Lung microvascular endothelial cell (primary cell): ENCODE results near the gene TSPAN31. TPM values are rescaled to one million over a fixed set of nuclear protein-coding genes. Genes with fewer than 3 reads are reported as not detected.

Source experiments
- DNase-seq, 2 donors: peaks; one replicate each; pipeline versions ENCODE4 v3.0.0 to v3.0.0-alpha.2; 2010; ENCODE audit warnings: low read depth in 2 of 2
- total RNA-seq: library from RNA; depleted of rRNA; stranded (reverse); fragments of >200 nt; gene quantifications from 2 replicates; pipeline ENCODE4 v1.2.1, GENCODE V29; 2014

Gene TSPAN31
- total RNA-seq, 1 donor from 2014 or later: 62.5 TPM

DNA sequence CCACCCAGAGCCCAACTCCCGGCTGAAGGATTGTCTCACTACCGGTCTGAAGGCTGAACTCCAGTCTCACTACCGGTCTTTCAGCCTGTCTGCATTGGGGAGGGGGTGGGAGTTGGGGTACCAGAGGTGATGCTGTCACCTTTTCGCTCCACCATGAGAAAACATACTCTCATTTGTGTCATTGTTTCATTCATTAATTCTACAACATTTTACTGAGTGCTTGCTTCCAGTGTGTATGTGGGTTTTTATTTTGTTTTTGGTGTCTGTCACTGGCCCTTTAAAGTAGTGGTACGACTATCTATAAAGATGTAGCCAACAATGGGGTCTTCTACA, 7.8 kb downstream of the TSPAN31 start:
- no peak for DNase-seq

DNA sequence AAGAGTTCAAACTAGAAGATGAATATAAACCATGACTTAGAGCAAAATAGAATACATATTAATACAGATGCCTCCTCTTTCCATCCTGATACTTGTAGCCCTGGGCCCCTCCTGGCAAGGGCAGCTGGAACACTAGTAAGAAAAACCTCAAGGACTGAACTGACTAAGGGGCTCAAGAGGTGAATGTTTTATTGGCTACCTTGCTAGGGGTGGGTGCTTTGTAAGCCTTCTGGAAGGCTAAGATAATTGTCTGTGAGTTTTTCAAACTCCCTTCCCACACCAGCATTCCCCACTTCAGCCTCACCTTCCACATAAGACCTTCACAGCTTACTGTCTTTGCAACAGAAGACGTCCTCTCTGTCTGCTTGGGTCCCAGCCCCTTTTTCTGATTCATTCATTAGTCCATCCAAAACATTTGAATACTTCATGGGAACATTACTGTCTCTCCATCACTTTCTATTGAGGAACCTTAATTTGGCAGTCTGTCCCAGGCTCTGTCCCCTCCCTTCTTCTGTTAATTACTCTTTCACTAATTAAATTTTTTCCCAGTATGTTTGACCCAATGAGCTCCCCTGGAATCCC, 9.0 kb downstream of the TSPAN31 start:
- no peak for DNase-seq

DNA sequence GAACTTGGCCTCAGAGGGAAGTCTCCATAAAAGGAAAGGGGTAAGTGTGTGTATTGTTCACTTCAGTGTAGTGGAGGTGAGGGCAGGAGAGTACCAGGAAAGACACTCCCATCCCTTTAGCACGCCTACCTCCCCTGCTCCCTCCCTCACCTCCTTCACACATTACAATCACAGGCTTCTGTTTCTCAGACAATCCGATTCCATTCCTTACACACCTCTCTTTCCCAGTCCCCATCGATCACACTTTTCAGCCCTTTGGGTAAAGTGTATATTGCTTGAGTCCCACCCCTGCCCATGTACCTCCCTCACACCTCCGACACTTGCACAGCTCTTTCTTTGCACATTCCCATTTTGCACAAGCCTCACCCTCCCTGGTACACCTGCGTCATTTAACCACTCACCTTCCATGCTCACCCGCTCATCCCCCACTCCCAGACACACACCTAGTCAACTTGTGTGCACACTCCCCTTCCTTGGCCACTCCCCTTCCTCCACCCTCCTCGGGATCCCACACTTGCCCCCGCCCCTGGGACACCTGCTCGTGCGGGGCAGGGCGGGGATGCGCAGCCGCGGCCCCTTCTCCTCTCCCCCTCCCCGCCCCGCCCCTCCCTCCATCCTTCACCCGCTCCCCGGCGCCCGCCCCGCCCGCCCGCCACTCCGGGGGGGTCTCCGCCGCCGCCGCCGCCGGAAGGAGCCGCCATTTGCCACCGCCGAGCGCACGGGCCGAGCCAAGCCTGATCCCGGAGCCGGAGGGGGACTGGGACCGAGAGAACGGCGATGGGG, 9.8 kb downstream of the TSPAN31 start, which contains the start of gene MARCHF9:
TSS of gene MARCHF9 (plus strand) at position 693 of the 783 bp plus-strand sequence. CDS start 426 bp downstream, outside the sequence.
- DNase-seq: no peak

DNA sequence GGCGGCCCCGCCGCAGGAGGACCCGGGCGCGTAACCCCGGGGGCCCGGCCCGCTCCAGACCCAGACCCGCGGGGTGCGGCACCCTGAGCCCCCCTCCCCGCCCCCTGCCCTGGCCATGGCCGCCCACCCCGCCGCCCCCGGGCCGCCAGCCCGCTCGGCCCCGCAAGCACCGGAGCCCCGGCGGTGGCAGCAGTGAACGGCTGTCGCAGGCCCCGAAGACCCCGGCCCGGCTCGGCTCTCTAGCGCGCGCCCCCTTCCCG, 10.3 kb downstream of the TSPAN31 start:
- DNase-seq: no peak

DNA sequence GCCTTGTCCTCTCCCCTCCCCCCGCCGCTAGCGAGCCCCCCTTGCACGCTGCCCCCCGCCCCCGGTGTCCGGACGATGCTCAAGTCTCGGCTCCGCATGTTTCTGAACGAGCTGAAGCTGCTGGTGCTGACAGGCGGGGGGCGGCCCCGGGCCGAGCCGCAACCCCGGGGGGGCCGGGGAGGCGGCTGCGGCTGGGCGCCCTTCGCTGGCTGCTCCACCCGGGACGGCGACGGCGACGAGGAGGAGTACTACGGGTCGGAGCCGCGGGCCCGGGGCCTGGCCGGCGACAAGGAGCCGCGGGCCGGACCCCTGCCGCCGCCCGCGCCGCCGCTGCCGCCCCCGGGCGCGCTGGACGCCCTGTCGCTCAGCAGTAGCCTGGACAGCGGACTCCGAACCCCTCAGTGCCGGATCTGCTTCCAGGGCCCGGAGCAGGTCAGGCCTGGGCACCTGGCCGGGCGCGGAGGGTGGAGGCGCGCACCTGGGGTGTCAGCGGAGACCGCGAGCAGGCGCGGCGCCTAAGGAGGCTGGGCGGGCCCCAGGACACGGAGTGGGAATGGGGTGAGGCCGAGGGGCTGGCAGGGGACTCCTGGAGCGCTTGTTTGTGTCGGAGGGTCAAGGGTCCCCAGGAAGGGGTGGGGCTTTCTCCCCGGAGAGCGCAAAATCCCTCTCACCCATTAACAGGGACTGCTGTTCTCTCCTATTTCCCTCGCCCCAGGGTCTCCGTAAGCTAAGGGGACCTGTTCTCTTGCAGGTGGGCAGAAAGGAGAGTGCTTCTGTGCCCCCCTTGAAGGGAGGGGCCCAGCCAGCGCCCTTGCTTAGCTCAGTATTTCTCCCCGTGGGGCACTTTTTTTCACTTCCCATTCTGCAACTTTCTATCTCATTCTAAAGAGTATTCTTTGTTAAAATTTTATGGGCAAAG, 10.9 kb downstream of the TSPAN31 start:
- DNase-seq: no peak

DNA sequence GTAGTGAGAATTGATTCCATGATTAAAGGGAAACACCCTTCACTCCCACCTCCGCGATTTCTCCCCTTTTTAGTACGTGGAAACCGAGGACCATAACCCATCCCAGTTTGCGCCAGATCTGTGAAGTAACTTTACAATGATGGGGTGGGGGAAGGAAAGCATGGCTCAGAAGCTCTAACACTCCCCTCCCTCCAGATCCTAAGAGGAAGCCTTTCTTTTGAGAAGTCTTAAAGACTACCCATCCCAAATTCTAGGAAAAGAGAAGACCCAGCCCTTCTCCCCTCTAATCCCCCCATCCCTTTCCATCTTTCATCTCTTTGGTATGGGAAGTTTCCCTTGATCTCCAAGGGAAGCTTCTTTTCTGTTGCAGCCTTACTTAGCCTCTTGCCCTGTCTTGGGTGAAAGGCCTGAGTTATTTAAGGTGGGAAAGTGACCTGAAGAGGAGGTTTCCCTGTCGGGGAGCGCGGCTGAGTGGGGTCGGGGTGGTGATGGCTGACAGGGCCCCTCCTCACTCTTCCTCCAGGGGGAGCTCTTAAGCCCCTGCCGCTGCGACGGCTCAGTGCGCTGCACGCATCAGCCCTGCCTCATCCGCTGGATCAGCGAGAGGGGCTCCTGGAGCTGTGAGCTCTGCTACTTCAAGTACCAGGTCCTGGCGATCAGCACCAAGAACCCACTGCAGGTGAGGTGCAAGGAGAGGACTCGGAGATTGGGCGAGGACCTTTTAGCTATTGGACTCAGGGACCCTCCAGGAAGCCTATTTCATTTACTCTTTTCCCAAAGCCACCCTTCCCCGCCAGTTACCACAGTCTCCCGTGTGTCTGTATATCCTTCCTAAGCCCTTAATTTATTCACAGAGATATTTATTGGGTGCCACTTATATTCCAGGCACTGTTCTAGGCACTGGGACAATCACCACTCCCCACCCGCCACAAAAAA, 11.8 kb downstream of the TSPAN31 start:
- peak; percentile 30 to 64 for DNase-seq

DNA sequence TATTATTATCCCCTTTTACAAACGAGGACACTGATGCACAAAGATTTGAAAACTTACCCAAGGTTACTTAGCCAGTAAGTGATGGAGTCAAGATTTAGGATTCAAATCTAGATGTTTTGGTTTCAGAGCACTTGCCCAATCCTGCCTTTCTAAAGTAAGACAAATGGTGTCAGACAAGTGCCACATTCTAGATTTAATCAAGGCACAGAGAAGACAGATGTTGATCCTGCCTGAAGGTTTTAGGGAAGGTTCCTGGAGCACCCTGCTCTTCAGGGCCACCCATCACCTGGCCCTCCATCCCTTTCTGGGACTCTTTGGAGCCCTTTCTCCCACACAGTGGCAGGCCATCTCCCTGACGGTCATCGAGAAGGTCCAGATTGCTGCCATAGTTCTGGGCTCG, 12.9 kb downstream of the TSPAN31 start:
- no peak for DNase-seq

DNA sequence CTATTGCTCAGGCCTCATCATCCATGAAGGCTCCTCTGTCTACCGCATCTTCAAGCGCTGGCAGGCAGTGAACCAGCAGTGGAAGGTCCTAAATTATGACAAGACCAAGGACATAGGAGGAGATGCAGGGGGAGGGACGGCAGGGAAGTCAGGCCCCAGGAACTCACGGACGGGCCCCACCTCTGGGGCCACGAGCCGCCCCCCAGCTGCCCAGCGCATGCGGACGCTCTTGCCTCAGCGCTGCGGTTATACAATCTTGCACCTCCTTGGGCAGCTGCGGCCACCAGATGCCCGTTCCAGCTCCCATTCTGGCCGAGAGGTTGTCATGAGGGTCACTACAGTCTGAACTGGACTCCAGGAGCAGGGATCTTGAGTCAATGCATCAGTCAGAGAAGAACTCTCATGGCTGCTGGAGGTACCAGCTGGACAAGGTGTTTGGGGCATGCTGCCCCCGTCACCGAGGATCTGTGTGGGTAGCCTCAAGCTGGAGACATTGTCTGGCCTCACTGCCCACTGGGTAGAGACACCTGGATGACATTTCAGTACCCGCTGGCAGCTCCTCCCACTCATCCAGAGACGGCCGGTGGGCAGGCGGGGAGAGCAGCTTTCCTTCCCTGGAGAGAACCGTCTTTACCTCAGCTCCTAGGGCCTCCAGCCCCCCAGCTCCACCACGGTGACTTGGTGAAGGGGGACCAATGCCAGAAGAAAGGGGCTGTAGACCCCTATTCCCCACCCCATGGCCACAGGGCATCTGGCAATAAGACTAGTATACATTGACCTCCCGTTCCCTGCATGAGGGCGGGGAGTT, 13.9 kb downstream of the TSPAN31 start:
- no peak for DNase-seq

DNA sequence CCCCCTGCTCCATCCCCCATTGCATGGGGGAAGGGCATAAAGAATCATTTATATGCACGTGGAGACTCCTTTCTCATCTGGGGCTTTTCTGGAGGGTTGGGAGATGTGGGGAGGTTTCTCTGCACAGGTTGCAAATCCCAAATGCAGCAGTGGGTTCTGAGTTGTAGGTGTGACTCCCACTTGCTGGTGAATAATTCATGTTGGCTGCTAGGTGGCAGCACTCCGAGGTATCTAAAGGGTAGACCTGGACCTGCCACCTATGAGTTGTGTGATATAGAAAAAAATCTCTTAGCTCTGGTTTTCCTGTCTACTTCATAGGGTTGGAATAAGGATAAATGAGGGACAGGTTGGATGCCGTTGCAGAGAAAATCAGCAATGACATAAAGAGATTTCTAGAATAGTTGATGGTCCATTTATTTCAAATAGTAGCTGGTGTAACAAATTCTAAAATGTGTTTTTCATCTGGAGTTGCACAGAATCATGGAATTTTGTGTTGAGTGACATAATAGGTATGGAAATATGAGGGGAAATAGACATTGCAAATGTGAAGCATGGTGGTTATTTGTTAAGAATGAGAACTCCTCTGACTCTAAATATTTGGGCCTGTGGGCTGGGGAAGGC, 14.6 kb downstream of the TSPAN31 start:
- peak; percentile 44 to 58 for DNase-seq

DNA sequence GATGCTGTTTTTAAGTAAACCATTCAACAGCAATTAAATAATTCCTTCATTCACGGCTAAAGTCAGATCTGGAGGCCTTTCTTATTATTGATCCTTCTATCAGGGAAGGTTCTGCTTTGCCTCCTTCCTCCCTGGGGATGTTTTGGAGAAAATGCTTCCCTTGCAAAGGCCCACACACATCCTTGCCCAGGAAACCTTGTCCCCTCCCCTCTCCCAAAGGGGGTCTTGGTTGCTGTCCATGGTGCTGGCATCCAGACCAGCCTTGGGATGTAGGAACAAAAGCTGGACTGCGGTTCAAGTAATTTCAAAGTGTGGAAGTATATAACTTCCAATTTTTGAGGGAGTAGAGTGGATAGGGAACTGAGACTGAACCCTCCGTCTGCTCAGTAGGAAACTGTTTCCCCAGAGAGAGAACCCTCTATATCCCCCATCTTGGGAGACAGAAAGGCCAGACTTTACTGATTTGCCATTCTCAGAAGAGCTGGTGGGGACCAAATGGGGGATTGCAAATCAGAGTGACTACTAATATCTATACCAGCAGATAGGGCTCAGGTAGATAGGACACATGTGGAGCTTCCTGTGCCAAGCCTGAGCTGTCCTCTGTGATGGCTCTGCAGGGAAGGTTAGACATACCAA, 15.6 kb downstream of the TSPAN31 start:
- DNase-seq: no peak

DNA sequence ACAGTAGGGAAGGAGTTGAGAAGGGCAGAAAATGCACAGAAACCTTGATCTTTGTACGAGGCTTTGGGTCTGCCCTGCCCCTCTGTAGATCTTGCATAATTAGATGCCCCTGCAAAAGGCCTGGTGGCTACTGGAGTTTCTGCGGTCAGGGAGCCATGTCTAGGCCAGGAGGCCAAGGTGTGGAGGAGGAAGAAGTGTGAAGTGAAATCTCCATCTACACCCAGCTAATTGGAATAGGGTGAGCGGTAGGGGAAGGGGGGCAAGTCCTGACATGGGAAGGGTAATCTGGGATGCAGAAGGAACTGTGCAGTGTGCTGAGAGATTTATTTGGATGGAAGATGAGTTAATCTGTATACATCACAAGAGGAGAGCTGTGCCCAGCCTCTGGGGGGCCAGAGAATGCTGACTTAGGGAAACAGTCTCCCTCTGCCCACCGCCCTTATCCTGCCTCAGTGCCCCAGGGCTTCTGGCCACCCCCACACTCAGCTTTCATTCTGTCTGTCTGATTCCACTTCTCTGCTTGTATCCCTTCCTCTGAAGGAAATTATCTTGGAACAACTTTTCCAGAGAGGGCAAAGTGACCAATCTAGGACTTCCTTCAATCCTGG, 16.7 kb downstream of the TSPAN31 start:
- no peak for DNase-seq

DNA sequence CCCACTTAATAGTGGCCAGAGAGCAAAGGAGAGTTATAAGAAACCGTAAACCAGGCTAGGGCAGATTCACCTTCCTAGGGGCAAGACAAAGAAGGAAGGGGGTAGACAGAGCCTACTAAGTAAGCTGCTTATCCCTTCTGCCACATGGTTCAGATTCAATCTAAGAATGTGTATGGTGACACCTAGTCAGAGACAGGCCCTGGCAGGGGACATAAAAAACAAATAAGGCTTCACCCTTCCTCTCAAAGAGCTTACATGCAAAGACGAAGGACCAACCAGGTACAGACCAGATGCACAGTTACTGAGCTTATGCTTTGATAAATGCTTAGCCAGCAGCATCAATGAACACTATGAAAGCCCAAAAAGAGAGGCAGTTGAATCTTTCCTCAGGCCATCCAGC, 17.6 kb downstream of the TSPAN31 start:
- DNase-seq: no peak

DNA sequence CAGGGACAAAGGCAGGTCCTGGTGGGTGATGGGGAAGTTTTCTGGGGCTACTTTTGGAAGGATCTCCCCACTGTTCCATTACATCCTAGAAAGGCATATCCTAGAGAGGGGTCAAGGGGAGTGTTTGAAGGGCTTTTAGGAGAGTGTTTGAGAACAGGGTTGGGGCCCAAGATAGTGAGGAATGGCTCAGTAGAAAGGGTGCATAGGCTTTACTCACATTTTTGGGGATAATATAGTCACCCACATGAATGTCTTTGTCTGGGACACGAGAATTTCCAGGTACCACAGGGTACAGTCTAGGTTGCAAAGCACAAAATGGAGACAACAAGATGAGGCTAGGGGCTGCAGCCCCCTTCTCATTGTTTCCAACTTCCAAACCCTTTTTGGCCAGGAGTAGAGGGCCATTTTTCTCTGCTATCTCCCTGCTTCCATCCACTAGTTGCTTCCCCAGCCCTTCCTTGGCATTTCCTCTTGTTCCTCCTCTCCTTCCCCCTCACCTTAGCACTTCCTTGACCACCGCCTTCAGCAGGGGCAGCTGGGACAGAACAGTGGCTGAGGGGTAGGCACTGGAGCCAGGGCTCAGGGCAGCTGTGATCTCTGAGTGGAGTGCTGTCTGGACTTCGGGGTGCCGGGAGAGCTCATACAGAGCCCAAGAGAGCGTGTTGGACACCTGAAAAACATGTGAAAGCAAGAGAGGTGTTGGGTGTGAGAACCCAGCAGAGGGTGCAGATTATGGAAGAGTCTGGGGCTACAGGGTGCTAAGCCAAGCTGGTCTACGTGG, 19.2 kb downstream of the TSPAN31 start:
- DNase-seq: no peak

DNA sequence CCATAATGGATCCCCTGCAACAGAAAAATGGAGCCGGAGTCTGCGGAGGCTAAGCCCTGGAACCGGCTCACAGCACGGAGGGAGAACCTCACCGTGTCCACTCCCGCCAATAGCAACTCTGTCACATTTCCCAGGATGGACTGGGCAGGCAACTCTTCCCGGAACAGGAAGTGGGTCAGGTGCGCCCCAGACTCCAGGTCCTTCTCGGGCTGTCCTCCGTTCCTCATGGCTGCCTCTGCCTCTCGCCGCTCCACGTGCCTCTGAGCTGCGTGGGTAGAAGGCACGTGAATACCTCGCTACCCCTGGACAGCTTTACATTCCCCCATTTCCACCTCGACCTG, 19.8 kb downstream of the TSPAN31 start:
- no peak for DNase-seq

DNA sequence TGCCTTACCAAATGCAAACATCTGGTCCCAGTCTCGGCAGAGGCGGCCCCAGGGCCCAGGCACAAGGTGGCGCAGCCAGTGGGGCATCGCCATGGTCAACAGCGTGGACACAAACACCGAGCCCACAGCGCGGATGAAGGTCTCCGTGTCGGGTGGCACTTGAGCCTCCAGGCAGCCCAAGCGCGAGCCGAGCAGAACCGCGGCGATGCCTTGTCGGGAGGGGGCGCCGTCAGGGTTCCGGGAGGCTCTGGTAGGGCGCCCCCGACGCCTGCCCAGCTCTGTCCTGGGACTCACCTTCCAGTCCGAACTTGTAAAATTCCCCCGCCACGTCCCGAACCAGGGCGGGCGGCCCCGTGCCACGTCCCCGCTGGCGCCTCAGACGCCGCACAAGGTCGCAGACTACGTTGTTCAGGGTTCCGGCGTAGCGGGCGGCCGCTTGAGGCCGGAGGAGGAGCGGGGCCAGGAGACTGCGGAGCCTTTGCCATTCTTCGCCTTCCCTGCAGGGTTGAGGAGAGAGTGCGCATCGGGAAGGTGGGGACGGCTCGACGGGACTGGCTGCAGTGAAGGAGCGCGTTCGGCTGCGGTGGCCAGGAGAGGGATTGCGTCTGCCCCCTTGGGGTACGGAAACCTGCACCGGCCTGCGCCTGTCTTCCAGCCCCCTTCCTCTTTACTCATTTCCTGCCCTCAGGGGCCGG, 20.3 kb downstream of the TSPAN31 start:
- DNase-seq: peak in 1 of 2 donors; percentile 48

DNA sequence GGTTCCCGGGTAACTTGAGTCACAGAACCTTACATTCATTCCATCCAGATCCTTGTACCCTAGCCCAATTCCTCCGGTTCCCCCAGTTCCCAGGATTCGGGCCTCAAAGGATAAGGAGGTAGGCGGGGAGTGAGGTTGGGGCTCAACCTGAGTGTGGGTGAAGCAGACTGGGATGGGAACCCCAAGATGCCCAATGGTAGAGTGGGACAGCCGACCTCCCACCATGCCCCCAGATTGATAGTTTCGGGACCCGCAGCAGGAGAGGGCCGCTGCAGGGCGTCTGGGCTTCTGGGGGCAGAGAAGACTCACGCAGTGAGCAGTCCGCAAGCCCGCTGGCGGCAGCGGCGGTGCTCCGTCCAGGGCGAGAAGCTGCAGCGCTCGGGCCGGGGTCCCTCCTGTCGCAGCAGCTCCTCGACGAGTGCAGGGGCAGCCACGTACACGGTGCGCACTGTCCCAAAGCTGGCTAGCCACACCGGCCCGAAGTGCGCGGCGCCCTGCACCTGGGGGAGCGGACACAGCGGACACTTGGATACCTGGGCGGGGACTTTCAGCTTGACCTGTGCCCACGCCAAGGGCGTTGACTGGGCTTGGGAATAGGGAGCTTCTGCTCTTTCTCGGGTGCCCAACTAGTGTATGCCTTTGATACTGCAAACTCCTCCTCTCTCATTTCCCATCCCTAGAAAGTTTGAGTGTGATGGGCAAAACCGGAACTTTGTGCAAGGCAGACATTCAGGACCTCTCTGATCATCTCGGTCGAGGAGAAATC, 21.0 kb downstream of the TSPAN31 start:
- no peak for DNase-seq
